Peyer's patch (tissue), 4 donors: ENCODE measurements around the gene MGAT2.

Experiments
- POLR2A ChIP-seq, 2 donors: fragments of 450-650 bp; IDR thresholded peaks; one replicate each; pipeline ENCODE4 v1.5.1; 2017; ENCODE audit warnings: antibody characterized with exemption in 2 of 2, mild to moderate bottlenecking in 2 of 2, moderate library complexity in 2 of 2
- TF ChIP-seq, protein P1 (sequence below), 6 experiments: fragments of 450-650 bp in 4 of 6; fragments of 200-600 bp in 2 of 6; sonication (generic) in 1 of 6; IDR thresholded peaks; one replicate each; pipeline ENCODE4 v1.5.1; 2017 to 2019; ENCODE audit warnings: antibody characterized with exemption in 6 of 6, mild to moderate bottlenecking in 3 of 6, moderate library complexity in 1 of 6

DNA sequence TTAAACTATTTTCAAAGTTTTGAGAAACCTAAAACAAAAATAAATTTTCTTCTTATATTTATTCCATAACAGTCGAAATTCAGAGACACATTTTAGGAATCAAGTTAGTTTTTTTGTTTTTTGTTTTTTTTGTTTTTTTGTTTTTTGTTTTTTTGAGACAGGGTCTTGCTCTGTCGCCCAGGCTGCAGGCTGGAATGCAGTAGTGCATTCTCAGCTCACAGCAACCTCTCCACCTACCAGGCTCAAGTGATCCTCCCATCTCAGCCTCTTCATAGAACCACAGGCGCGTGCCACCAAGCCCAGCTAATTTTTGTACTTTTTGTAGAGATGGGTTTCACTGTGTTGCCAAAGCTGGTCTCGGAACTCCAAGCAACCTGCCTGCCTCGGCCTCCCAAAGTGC is 32.9 kb downstream of the MGAT2 start:
- TF ChIP-seq, protein P1, sequence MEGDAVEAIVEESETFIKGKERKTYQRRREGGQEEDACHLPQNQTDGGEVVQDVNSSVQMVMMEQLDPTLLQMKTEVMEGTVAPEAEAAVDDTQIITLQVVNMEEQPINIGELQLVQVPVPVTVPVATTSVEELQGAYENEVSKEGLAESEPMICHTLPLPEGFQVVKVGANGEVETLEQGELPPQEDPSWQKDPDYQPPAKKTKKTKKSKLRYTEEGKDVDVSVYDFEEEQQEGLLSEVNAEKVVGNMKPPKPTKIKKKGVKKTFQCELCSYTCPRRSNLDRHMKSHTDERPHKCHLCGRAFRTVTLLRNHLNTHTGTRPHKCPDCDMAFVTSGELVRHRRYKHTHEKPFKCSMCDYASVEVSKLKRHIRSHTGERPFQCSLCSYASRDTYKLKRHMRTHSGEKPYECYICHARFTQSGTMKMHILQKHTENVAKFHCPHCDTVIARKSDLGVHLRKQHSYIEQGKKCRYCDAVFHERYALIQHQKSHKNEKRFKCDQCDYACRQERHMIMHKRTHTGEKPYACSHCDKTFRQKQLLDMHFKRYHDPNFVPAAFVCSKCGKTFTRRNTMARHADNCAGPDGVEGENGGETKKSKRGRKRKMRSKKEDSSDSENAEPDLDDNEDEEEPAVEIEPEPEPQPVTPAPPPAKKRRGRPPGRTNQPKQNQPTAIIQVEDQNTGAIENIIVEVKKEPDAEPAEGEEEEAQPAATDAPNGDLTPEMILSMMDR (IDR thresholded peaks at IDR 0.05), result no peak
- TF ChIP-seq POLR2A (IDR thresholded peaks at IDR 0.05), result no peak
